ENCODE results near the gene AMMECR1. TPM values are rescaled to one million over a fixed set of nuclear protein-coding genes. Genes with fewer than 3 reads are reported as not detected.
A peak's percentile ranks its signal among the peaks of the same experiment; 100 is the strongest.
"Not testable (repeated sequence)": the region's sequence is repeated elsewhere in the genome, so short reads cannot be mapped to it uniquely, and the experiment has no call there.

The AMMECR1 gene
- total RNA-seq, 1 donor from 2014 or later: 37.9 TPM

DNA sequence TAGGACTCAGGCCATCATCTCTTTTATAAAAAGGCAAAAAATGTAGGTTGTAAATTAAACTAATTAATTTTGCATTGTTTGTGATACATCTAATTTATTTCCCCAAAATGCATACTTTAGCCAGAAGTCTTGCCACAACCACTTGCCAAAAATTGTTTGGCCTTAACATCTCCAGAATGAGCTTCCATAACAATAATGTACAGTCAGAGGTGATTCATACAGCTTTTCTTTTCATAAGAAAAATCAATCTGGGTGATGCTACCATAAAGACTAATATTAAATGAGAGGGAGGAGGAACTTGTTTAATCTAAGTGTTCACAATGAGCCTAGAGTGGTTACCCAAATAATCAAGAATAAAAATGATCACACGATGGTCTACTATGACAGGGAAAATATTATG is 59.3 kb downstream of the AMMECR1 start:
- DNase-seq (ENCODE audit: low read depth): no peak

DNA sequence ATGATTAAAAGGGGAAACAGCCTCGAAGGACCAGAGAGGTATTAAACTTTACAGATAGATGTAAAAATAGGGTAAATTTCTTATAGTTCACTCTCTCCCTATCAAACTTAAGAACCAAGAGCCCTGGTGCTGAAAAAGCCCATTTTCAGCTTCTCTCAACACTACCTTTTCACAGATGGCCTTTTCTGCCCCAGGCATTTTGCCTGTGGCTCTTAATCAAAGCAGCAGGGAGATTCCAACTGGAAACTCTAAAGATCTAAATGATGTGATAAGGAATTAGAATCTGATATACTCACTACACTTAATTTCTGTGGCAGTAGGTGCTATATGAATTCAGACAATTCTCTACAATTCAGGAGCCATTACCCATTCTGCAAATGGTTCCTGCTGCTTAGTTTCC is 60.0 kb downstream of the AMMECR1 start:
- DNase-seq (ENCODE audit: low read depth): no peak

DNA sequence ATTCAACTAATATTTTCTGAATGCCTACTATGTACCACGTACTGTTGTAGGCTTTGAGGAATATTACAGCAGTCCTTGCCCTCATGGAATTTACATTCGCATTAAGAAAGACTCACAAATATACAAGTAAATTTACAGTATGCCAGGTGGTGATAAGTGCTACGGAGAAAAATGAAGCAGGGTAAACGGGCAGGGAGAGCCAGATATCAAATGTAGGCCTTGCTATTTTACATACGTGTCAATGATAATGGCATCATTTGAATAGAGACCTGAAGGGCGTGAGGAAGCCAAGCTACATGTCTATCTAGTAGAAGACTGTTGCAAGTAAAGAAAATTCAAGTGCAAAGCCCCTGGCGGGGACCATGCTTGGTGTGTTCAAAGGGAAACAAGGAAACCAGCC is 65.2 kb downstream of the AMMECR1 start:
- no peak for DNase-seq (ENCODE audit: low read depth)

DNA sequence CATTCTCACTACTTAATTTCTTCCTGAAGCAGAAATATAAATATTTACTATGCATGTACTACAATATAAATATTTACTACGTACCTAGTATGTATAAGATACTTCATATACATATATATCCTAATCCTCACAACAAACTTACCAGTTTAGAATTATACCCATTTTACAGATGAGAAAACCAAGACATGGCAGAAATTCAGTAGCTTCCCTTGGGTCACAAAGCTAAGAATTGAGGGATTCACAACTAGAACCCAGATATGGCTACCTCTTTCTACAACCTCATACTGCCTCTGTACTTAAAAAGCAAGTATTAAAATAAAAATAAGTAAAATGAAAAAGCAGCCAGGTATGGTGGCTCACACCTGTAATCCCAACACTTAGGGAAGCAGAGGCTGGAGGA is 65.9 kb downstream of the AMMECR1 start:
- no peak for DNase-seq (ENCODE audit: low read depth)

DNA sequence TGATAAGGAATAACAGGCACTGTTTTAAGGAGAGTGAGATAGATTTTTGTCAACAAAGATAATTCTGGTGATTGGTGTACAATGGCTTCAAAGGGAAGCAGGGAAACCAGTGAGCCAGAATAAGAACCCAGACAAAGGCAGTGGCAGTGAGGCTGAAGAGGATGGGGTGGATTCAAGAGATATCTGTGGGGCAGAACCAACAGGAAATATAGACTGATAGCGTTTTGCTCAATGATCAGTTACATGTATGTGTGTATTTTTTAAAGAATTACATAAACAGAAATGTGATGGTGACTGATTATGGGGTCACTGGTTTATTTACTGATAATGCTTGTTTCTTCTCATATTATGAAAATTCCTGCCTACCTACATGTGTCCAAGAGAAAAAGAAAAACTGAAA is 66.4 kb downstream of the AMMECR1 start:
- no peak for DNase-seq (ENCODE audit: low read depth)

DNA sequence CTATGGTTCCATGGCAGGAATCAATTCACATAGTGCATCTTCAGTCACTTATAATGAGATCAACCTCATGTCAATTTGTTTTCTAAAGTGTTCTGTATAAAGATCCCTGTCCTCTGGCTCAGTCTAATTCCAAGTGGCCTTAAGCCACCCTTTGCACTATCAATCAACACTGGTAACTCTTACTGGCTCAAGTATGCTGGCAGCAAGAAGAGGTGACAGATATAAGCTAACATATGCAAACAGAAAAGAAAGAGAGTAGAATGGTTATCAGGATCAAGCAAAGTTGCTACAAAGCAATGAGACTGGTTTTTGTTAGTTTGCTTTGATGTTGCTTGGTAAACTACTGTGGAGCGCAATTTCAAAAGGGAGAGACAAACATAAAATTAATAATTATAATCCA is 67.0 kb downstream of the AMMECR1 start:
- DNase-seq (ENCODE audit: low read depth): no peak

DNA sequence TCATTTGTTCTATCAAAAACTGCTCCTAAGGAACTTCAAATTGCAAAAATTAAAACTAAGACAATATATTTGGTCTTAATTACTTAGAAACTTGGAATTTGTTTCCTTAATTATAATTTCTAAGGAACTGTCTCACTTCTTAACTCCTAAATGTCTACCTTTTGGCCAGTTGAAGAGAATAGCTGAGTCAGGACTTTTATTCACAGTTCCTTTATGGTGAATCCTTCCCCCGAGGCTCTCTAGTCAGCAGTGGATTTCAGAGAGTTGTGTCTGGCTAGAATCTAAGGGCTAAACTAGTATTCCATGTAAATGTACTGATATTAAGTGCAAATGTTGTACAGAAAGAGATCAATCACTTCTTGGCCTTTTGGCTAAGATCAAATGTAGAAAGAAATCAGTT is 69.3 kb downstream of the AMMECR1 start:
- no peak for DNase-seq (ENCODE audit: low read depth)

DNA sequence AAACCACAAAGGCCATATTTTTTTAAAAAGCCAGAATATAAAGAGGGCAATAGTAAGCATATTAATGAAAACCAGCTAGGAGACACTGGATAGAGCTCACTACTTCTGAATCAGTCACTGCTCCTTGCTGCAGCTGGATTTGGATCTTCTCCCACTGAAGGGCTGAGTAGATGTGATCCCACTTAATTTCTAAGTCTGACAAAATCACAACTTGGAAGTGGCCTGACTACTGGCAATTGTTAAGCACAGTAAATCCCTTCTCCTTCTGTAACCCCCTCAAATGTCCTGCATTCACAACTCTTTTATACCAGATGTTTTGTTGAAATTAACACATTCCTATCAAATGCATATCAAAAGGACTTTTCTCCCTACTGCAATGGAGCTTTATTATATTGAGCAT is 72.9 kb downstream of the AMMECR1 start:
- no peak for DNase-seq (ENCODE audit: low read depth)

DNA sequence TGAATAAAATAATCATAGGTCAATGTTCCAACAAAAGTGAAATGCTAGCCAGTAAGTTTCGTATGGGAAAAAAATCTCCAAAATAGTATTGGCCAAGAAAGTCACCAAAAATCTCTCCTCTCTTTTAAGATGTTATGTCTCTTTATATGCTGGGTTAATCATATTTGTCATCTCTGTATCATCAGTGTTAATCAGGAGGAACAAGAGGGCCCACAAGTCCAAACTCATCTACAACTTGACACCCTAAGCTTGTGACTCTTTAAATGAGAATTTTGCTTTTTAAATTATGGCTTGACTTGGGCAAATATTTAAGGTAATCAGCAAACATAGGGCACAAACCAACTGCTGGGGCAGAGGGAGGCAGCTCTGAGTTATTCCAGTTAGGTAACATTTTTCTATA is 75.5 kb downstream of the AMMECR1 start:
- no peak for DNase-seq (ENCODE audit: low read depth)

DNA sequence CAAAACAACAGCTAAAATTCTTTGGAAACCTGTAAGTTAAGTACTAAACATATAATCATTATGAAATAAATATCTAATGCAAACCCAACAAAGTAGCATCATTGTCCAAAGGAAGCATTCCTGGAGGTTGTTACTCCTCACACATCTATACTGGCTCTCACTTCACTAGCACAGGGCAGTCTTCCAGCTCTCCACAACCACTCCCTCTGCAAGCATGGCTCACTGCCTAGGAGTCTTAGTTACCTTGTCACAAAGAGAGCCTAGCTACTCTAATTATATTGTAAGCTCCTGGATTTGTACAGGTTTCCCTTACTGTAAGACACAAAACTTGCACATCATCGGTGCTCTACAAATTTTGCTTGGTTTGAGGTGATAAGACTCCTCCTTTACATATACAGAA is 76.1 kb downstream of the AMMECR1 start:
- peak; percentile 40 for DNase-seq (ENCODE audit: low read depth)

DNA sequence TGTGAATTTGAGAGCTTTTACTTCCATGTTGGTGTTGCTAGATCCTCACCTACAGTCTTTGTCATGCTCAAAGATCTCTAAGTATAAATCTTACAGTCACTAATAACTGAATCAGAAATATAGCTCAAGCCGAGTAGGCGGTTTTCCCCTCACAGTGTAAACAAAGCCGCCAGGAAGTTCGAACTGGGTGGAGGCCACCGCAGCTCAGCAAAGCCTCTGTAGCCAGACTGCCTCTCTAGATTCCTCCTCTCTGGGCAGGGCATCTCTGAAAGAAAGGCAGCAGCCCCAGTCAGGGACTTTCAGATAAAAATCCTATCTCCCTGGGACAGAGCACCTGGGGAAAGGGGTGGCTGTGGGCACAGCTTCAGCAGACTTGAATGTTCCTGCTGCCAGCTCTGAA is 79.6 kb downstream of the AMMECR1 start:
- DNase-seq (ENCODE audit: low read depth): not testable (repeated sequence)

DNA sequence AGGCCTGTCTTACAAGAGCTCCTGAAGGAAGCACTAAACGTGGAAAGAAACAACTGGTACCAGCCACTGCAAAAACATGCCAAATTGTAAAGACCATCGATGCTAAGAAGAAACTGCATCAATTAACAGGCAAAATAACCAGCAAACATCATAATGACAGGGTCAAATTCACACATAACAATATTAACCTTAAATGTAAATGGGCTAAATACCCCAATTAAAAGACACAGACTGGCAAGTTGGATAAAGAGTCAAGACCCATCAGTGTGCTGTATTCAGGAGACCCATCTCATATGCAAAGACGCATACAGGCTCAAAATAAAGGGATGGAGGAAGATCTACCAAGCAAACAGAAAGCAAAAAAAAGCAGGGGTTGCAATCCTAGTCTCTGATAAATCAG is 86.4 kb downstream of the AMMECR1 start:
- not testable (repeated sequence) for DNase-seq (ENCODE audit: low read depth)

DNA sequence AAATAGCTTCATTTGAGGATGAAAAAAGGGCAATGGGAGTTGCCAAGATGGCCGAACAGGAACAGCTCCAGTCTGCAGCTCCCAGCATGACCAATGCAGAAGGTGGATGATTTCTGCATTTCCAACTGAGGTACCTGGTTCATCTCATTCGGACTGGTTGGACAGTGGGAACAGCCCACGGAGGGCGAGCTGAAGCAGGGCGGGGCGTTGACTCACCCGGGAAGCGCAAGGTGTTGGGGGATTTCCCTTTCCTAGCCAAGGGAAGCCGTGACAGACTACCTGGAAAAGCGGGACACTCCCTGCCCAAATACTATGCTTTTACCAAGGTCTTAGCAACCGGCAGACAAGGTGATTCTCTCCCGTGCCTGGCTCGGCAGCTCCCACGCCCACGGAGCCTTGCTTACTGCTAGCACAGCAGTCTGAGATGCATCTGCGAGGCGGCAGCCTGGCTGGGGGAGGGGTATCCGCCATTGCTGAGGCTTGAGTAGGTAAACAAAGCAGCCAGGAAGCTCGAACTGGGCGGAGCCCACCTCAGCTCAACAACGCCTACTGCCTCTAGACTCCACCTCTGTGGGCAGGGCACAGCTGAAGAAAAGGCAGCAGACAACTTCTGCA is 88.3 kb downstream of the AMMECR1 start:
- peak; percentile 55 for DNase-seq (ENCODE audit: low read depth)

DNA sequence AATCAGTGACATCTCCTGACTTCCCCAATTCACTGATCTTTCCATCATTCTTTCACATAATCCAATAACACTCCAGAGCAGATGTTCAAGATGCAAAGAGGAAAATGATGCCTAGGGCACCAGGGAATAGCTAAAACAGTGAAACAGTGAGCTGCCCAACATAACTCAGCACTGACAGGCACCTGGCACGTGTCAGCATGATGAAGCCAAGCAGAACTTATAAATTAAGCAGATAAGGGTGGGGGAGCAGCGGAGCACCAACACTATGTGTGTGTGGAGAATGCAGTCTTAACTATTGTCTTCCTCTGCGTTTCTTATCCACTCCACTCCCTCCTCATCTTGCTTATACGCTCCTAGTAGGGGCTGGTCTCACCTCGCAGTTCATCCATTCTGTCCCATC is 89.4 kb downstream of the AMMECR1 start:
- DNase-seq (ENCODE audit: low read depth): no peak

DNA sequence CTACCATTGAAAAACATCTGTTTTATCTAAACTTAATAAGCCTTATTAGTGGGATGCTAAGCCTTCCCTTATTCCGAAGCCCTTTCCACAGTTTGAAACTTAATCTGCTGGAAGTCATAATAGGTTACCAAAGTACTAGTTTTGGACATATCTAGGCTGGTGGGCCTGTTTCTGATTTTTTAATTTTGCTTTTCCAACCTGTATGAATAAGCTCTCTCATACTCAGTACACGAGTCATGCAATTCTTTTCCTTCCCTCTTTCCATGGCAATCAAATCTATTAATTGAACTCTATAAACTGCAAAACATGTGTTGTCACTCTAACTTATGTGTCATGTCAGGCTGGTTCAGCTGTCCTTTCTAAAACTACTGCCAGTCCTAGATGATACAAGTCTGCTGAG is 91.0 kb downstream of the AMMECR1 start:
- DNase-seq (ENCODE audit: low read depth): peak; percentile 63

DNA sequence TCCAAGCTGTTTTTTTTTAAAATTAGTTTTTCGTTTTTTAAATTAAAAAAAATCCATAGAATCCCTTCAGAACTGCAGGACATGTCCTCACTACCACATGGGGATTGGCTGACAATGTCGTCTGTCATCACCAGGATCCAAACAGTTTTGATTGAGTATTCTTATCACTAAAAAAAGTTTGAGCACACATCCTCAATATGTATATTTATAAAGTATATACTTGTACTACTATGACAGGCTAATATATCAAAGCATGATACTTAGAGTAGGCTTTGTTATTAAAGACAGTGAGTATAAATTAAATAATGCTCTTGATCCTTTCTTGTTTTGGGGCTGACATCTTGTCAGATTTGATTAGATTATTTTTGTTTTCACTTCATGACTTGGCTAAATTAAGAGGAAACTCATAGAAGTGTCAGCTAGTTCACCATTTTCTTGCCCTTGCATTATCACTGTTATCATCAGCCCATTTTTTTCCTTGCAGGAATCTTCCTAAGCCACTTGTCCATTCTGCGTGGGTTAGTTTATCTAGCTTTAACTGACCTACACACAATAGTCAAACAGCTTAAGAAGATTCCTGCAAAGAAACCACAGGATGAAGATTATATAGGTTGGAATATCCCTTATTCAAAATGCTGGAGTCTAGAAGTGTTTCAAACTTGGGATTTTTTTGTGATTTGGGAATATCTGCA is 92.8 kb downstream of the AMMECR1 start:
- no peak for DNase-seq (ENCODE audit: low read depth)

DNA sequence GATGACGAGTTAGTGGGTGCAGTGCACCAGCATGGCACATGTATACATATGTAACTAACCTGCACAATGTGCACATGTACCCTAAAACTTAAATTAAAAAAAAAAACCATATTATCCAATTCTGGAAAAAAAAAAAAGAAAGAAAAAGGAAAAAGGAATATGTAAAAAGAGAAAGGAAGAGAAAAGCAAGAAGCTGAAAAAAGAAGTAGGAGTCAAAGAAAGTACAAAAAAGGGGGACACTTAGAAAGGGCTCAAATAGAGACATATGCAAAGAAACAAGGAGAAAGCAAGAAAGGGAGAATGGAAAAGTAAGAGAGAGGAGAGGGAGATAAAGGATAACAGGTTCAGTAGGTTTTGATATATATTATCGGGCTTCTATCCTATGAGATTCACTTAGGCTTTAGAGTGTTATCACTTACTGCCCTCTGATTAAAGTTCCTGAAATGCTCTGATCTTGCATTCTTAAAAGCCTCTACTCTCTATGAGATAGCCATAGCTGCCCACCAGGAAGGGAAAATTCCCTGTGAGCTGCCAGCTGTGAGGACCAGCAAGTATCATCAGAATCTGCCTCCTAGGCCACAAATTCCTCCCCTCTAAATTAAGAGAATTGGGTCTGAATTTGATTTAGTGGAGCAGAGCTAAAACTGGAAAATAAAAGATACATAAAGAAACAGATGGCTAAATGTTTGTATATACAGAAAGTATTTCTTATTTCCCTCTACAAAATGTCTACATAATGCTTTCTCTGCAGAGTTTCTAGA is 95.2 kb downstream of the AMMECR1 start:
- DNase-seq (ENCODE audit: low read depth): no peak

DNA sequence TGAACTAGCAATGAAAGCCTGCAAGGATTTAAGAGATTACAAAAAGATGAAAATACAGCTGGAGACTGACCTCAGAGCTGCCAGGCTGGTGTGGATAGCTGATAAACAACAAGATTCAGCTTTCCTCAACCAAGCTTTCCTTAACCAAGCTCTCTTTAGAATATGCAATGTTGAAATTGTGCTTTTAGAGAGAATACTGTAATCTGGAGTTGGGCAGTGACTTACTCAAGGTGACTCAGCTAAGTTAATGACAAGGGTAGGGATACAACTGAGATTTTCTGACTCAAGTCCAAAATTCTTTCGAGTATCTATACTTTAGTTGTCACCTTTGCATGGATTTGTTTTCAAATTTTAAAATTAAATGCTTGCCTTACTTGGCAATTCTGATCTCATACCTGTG is 98.0 kb downstream of the AMMECR1 start:
- DNase-seq (ENCODE audit: low read depth): peak; percentile 65

DNA sequence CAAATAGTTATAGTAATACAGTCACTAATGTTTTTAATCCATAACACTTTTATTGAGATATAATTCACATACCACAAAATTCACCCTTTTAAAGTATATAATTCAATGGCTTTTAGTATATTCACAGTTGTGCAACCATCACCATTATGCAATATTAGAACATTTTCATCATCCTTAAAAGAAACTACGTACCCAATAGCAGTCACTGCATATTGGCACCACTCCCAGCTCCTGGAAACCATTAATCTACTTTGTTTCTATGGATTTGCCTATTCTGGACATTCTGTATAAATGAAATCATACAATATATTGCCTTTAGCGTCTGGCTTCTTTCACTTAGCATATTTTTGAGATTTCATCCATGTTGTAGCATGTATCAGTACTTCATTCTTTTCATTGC is 99.3 kb downstream of the AMMECR1 start:
- no peak for DNase-seq (ENCODE audit: low read depth)

DNA sequence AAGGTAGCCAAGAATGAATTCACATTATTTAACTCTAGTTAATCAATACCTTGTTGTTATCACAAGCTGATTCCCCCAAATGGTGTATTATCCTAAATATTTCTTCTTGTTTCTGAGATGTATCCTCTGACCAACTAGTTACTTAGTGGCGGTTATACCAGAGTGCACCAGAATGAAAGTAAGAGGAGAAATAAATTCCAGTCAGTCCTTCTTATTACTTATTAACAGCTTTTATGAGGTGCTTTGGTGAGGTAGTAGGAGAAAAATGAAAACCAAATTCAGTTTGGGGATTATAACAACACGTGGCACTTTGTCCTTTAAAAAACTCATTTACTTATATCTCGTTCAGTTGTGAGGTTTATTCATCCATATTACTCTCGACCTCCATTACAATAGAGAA is 101.9 kb downstream of the AMMECR1 start:
- peak; percentile 90 for DNase-seq (ENCODE audit: low read depth)

DNA sequence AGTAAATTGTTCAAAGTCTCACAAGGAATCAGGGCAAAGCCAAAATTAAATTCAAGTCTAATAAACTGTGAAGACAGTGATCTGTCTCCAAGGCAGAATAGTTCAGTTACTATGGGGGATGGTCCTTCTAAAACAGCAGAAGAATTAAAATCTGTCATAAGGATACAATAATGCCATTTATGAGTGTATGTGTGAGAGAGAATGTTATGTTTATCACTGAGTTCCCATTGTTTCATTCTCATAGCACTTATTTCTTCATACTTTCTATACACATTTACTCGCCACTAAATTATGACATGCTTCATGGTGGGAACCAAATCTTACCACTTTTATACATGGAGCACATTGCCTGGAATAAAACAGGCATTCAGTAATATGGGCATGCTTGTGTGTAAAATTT is 102.5 kb downstream of the AMMECR1 start:
- no peak for DNase-seq (ENCODE audit: low read depth)

DNA sequence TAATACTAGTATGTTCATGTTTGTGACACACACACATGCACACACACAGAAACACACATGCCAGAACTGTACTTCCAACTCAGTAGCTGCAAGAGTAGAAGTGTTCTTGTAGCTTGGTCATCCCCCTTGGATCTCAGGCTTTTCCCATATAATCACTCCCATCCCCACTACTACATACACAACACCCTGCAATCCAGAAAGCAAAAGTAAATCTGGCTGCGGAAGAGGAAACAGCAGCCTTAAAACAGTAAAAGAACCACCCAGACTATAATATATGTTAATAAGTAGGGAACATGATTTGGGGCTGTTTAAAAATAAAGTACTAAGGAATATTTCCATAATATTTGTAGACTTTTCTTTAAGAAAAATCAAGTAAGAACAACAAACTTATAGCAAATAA is 103.2 kb downstream of the AMMECR1 start:
- no peak for DNase-seq (ENCODE audit: low read depth)

DNA sequence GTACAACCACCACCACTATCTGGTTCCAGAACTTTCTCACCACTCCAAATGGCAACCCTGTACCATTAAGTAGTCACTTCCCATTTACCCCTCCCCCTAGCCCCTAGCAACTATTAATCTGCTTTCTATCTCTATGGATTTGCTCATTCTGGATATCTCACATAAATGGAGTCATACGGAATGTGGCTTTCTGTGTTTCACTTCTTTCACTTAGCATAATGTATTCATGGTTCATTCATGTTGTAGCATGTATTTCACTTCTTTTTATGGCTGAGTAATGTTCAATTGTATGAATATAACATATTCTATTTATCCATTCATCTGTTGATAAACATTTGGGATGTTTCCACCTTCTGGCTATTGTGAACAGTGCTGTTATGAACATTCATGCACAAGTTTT is 104.7 kb downstream of the AMMECR1 start:
- no peak for DNase-seq (ENCODE audit: low read depth)

All from renal cortical epithelial cell (primary cell).